GM19099 (cell line): Measurements from ENCODE around the gene CCDC33.

Experiments
- POLR2A ChIP-seq: IDR thresholded peaks from 3 replicates; pipeline ENCODE4 v1.6.1; 2011; ENCODE audit warnings: low read depth; ENCODE audit not compliant: insufficient read length; ENCODE audit errors: extremely low read depth

Gene CCDC33

DNA sequence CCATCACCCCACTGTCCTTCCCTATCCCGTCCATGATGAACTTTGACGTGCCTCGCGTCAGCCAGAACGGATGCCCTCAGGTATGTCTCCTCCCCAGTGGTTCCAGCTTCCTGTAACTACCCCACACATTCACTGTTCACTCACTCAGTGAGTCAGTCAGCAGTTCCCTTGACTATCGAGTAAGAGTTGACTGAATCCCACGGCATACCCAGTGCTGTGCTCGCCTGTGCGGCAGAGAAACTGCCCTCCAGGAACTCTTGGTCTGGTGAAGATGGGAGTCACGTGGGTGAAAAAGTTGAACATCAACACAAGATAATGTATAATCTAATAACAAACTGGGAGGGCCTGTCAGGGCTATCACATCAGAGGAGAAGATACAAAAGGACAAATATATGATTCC, 36.7 kb downstream of the CCDC33 start:
- no peak for TF ChIP-seq POLR2A

DNA sequence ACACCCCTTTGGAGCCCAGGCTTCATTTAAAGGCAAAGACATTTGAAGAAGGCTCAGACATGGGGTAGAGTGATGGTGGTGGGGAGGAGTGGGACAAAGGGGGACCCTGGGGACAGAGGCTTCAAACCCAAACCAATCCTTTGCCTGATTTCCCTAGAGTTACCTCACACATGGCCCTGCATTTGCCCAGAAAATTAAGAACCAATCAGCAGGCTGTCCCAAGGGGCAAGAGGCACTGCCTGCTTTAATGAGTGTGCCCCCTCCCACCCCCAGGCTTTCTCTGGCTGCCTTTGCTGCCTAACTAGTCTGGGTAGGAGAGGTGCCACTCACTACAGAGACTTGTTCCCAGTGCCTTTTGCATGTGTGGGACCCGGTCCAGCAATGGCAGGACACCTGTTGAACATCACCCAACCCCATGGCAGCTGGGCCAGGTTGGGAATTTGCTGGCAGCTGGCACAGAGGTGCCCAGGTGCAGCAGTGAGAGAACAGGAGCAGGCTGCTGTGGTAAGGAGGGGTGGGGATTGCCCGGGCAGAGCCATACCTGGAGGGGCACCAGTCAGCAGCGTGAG, 38.4 kb downstream of the CCDC33 start:
- no peak for TF ChIP-seq POLR2A

DNA sequence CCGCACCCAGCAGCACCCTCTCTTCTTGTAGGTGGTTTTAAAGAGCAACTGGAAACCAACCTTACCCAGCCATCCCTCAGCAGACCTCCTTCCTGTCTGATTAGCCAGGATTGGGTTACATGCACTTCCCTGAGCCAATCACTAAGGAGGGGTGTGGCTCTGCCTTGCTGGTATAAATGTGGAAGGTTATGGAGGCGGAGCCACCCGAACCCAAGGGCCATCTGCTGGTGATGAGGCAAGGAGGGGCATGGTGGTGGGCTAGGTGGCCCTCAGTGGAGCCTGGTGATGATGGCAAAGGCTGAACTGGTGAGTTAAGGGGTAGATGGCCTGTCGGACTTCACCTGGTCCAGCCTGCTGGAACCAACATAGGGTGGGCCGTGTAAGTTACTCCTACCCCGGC, 39.8 kb downstream of the CCDC33 start:
- no peak for TF ChIP-seq POLR2A

DNA sequence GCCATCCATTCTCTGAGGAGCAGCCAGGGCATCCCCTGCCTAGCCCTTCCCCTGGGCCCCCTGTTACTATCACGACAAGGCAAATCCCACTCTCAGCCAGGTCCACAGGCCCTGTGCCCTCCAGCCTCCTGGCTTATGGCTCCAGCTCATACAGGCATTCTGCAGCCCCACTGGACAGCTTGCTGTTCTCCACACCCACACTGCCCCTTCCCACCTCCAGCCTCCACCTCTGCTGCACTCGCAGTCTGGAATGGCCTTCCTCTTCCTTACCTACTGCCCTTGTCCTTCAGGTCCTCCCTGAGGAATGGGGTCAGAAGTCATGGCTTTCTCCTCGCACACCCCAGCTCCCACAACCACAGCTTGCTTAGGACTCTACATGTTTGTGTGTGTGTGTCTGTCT, 40.4 kb downstream of the CCDC33 start:
- TF ChIP-seq POLR2A, result no peak

DNA sequence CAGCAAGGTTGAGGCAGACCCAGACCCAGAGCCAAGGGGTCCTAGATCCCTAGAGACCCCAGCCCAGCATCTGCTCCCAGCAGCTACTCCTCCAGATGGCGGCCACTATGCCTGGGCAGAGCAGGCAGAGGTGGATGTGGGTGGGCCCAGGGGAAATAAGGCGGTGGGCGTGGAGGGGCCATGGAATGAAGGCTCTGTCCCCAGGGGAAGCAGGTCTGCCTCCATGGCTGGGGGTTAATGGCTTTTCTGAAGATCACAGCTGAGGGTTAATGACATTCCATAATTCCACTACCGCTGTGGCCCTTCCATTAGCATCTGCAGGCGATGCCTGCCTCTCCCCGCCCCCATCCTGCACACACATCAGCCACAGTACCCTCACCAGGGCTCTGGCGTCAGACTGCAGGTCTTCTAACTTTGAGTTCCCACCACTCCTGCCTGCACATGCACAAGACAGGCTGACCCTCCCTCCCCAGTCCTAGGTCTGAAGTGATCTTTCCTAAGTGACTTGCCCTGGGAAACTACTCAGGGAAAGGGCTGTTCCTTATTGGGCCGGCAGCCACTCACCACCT, 41.2 kb downstream of the CCDC33 start:
- TF ChIP-seq POLR2A, result no peak

DNA sequence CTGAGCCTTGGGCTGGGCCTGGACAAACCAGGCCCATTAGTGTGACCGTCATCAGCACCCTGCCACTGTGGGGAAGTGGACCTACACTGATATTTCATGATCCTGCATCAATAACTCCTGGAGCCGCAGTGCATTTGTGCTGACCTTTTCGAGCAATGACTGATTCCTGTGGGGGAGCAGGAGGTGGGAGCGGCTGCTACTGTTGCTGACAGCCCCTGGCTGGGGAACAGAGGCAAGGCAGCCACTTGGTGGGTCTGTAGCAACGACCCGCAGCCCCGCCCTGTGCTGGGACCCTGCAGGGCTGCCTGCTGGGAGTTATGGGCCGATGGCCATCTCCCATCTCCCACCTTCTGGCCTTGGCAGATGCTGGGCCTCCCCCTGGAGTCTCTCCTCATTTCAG, 42.1 kb downstream of the CCDC33 start:
- no peak for TF ChIP-seq POLR2A

DNA sequence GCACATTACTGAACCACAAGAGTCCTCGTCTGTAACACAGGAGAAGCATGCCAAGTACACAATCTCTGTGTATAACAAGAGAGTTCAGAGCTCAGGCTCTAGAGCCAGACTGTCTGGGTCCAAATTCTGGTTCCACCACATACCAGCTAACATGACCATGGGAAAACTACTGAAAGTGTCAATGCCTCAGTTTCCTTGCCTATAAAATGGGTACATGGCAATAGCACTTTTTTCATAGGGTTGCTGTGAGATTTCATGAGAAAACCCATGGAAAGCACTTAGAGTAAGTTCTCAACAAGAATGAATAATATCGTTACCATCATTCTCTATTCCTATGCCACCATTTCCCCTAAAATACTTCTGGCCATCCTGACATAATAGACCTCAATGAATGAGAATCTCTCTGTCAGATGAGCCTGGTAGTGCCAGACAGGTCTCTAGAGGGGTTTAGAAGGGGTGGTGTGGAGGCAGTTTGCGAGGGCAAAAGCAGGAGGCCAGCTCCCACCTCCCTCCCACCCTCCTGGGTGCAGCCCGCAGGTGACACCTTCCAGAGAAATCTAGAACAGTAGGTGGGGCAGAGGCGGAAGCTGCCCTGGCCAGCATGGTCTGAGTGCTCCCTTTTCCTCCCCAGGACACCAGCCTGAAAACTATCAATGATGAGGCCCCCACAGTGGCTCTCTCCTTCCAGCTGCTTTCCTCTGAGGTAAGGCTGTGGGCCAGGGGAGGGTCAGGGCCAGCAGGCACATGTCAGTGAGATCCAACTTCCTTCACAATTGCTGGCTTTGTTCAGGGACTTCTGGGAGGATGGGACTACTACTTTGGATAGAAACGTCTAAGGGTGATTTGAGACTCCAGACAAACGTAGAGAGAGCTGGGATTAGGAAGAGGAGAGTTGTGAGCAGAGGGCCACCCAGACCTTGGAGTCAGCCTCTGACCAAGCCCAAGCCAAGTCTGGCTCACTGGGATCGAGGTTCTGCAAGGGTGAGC, 45.3 kb downstream of the CCDC33 start:
- no peak for TF ChIP-seq POLR2A

DNA sequence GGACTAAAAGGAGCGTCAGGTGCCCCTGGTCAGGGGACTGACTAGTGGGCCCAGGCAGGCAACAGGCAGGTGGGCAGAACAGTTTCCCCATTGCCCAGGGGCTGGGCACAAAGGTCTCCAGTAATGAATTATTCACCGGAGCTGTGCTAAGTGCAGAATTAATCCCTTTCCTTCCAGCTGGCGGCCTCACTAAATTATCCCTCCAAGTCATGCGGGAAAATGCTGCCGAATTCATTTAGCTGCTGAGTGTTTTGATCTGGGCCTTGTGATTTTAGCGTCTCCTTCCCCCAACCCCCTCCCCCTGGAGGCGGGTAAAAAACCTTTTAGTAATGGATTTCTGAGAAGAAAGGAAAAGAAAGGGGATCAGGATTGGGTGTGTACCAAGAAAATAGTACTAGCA, 47.2 kb downstream of the CCDC33 start:
- no peak for TF ChIP-seq POLR2A

DNA sequence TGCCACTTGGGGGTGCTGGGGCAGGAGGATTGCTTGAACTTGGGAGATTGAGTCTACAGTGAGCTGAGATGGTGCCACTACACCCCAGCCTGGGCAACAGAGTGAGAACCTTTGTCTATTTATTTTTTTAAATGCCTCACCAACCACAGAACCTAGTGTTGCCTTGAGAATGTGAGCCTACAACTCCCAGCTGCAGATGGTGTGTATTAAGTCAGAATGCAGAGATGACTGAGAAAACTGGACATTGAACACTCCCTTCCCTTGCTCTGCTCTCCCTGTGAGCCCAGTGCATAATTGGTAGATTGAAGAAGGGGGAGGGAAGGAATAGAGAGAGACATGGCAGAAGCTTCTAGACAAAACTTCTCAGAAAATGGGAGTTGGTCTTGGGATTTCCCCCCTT, 53.5 kb downstream of the CCDC33 start:
- TF ChIP-seq POLR2A, result no peak

DNA sequence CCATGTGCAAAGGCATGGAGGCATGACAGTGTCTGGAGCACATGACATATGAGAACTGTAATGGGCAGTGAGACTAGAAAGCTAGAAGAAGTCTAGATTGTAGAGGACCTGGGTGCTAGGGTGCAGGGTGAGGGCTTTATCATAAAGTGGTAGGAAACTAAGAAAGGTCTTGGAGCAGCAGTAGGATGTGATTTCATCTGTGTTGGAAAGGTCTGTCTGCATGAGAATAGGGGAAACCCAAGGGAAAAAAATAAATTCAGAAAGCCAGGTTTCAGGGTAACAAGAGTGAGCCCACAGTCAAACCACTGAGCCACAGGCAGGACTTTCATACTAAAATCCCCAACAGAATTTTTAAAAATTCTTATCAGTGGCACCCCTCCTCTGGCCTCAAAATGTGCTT, 54.5 kb downstream of the CCDC33 start:
- no peak for TF ChIP-seq POLR2A

DNA sequence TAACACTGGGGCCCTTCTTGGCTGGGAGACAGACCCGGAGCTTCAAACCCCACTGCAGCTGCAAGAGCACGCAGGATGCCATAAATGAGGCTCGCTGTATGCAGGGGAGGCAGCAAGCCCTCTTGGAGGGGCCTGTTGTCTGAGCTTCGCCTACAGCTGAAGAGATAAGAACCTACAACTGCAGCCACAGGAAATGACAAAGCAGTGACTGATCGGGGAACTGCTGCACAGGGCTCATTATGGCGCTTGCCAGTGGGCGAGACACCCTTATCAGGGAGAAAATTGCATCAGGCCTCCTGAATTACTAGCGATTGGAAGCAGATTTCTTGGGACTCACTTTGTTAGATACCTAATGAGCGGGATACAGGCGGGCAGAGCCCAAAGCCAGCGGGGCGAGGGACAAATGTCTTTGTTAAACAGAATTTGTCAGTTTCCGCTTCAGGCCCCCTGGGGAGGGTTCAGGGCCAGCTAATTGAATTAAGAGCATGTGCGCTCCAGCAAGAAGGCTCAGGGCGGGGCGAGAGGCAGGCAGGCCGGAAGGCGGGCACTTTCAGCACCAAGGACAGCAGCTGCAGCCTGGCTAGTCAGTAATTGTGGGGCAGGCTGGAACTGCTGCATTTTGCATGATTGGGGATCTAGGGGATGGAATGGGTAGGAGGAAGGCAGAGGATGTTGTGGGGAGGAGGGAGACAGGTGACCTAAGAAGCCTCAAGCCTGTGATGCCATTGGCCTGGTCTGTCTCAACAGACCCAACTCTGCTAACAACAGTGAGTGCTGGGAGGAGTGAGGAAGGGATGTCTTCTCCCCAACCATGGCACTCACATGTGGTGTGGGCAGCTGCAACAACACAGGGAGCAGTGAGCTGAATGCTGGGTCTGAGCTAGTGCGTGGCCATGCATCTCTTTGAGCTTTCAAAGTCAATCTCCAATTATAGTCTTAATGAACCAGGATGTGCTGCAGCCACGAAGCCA, 55.3 kb downstream of the CCDC33 start:
- TF ChIP-seq POLR2A, result no peak

DNA sequence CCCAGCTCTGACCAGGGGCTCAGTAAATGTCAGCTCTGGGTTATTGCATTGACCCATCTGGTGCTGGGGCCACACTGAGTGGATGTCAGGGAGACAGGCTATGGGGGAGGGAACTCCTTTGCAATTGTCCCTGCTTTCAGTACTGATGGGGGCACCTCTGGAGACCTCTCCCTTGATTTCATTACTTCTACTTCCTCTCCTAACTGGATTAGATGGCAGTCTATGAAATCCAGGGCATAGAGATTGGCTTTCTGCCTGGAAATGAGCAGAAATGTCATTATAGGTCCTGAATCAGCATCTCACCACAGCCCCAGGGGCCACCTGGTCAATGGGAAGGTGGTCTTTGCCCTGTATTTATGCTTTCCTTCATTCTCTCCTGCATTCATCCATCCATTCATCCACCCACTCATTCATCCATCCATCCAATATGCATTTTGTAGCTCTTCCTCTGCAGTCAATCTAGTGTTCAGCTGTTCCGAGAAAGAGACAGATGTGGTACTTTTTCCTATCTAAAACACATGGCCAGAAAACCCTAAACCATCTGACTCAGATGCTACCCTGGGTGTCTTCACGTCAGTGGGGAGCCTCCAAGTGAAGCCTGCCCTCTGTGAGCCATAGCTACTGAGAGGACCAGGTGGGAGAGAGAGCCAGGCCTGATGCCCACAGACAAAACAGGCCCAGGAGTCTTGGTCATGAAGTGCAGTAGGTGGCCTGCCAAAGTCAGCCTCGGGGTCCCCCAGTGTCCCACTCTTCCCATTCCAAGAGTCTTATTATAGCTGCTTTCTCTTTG, 57.1 kb downstream of the CCDC33 start:
- TF ChIP-seq POLR2A, result no peak

DNA sequence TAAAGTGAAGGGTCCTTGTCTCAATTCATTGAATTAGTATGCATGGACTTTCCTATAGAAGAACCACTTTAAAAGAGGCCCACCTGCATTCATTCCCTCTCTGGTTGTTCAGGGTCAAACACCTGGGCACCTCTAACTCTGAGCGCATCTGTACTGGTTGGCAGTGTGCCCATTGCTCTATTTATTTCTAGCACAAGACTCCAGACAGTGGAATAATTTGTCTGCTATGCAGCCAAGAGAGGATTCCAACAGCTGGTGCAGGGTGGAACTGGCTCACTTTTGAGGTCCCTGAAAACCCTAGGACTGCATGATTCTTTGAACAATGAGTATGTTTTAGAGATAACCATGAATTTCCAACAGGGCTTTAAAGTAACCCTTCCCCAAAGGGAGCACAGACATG, 57.9 kb downstream of the CCDC33 start:
- TF ChIP-seq POLR2A, result no peak

DNA sequence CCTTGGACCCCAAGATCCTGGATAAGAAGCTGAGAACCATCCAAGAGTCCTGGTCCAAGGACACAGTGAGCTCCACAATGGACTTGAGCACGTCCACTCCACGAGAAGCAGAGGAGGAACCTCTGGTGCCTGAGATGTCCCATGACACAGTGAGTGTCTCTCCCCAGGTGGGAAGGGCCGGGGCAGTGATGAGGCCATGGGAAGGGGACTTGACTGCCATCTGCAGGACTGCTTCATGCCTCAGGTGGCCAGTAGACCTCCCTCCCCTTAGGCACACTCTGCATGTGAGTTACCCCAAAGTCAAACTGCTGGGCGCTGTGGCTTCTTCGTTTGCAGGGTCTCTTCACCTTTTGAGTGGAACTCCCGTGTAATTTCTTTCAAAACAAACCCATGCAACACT, 59.7 kb downstream of the CCDC33 start:
- no peak for TF ChIP-seq POLR2A
